Measurements from ENCODE around the gene UGT1A6. TPM values are rescaled to one million over a fixed set of nuclear protein-coding genes. Genes with fewer than 3 reads are reported as not detected.

Gene UGT1A6
- total RNA-seq, 2 experiments from 2014 or later = not detected

DNA sequence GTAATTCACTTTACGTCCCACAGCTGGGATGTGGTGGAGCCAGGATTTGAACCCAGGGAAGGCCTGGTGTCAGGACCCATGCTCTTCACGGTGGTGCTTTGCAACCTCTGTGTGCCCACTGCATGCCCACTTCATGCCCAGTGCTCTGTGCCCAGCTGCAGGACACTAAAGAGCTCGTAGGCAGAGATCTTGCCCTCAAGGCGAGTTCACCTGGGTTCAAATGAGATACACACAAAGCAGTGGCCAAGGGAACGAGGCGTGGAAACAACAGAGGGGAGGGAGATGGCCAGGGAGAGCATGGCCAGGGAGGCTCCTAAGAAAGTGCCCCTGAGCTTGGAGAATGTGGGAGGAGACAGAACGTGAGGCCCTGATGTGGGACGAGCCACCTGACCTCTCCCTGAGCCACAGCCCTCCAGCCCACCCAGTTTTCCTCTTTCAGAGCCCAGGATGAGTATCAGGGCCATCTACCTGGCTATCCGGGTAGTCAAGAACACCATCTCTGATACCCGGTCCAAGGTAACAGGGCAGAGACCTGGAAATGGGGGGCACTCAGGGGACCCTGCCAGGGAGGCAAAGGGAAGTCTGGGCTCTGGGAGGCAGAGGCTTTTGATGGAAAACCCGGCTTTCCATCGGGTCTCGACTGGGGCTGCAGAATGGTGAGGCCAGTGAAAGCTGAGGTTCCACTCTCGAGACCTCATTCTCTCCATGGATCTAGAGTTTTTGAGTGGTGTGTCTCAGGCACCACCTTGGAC is 105.8 kb downstream of the UGT1A6 start:
- POLR2A ChIA-PET = no interaction called here
- CTCF ChIA-PET = no interaction called here

DNA sequence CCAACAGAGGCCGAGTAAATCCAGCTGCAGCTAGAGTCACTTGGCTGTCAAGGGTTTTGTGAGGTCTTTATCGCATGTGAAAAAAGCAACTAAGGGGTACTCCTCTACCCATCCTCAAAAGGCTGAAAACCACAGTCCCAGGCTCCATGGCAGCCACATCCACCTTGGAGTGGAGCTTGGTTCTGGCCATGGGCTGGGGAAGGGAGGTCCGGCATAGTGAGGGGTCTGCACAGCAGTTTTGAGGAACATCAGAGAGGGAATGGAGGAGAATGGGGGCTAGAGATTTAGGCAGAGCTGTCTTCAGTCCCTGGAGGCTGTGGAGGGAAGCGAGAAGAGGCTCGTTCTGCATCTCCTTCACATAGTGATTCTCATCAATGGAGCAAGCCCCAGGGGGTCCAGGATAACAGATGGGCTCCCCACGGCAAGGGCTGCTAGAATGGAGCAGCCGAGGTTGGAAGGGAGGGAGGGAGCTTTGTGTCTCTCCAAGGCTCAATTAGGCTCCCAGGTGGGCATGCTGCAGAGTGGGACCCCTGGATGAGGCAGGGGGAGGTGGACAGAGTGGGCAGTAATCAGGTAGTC is 106.5 kb downstream of the UGT1A6 start:
- ChIA-PET POLR2A (no interaction called here), CTCF (no interaction called here)

DNA sequence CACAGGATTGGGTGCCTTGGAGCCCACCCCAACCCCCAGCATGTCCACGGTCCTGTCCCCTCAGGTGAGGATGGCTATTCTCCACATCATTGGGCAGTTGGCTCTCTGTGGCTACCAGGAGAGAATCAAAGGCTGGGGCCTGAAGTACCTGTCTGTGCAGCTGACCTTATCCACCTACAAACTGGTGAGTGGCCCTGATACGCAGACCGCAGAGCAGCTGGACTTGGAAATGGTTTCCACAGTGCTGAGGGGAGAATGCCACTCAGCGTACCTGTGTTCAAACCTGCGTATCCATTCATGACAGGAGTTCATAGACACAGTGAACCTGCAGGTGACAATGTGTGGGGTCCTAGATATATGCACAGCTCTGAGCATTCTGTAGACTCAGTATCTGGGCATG is 107.0 kb downstream of the UGT1A6 start:
- ChIA-PET POLR2A (no interaction called here), CTCF (no interaction called here)

GRCh38 chr2:233800208-233800607 is 107.5 kb downstream of the UGT1A6 start:
- ChIA-PET POLR2A (no interaction called here), CTCF (no interaction called here)

DNA sequence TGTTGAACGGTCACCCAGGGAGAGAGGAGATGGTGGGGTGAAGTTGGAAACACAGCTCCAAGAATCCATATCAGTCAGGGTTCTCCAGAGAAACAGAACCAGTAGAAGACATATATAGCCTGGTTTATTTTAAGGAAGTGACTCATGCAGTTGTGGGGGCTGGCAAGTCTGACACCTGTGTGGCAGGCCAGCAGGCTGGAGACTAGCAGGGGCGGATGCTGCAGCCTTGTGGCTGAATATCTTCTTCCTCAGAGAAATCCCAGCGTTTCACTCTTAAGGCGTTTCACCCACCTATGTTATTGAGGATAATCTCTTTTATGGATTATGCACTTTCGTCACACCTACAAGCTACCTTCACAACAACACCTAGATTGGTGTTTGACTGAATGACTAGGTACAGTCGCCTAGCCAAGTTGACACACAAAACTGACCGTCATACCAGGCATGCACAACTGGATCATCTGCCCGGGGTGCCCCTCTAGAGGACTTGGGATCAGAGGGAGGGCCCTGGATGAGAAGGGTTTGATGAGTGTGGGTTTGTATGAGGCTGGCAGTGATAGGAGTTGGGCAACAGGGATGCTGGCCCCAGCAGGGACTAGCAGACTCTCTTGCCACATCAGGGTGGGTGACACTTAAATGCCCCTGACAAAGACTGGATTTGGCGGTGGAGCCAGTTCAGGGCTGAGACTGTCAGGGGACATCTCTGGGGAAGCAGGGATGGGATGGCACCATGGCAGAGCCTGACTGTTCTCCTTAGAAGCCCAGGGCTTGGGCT is 108.9 kb downstream of the UGT1A6 start:
- ChIA-PET CTCF (no interaction called here), POLR2A (interaction anchor here (0.7 kb wide), 1 partner anchor 95 kb away, joined by 3 read pairs; no protein-coding TSS in a partner anchor)

GRCh38 chr2:233802132-233802815 is 109.6 kb downstream of the UGT1A6 start:
- ChIA-PET CTCF (no interaction called here), POLR2A (interaction anchor here (0.7 kb wide), 1 partner anchor 95 kb away, joined by 3 read pairs; no protein-coding TSS in a partner anchor)

- POLR2A ChIA-PET = no interaction called here
- CTCF ChIA-PET = no interaction called here
These were observed 110.7 kb downstream of the UGT1A6 start for GRCh38 chr2:233803292-233803911.

GRCh38 chr2:233803994-233804393 is 111.3 kb downstream of the UGT1A6 start:
- ChIA-PET POLR2A (no interaction called here), CTCF (no interaction called here)

GRCh38 chr2:233807215-233807865 is 114.7 kb downstream of the UGT1A6 start:
- ChIA-PET CTCF (no interaction called here), POLR2A (no interaction called here)

- CTCF ChIA-PET = no interaction called here
- POLR2A ChIA-PET = no interaction called here
These were observed 115.6 kb downstream of the UGT1A6 start for GRCh38 chr2:233807966-233808935.

DNA sequence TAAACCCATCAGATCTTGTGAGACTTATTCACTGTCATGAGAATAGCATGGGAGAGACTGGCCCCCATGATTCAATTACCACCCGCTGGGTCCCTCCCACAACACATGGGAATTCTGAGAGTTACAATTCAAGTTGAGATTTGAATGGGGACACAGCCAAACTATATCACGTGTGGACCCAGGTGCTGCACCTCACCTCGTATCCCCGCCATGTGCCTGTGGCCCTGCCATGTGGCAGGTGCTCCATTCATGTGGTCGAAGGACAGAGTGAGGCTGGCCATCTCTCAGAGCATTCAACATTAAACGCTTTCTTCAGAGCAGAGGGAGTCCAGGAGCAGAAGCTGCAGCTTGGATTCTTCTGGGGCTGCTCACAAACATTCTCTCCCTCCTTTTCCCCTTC is 117.7 kb downstream of the UGT1A6 start:
- CTCF ChIA-PET = no interaction called here
- POLR2A ChIA-PET = no interaction called here

- POLR2A ChIA-PET = no interaction called here
- CTCF ChIA-PET = no interaction called here
These were observed 118.4 kb downstream of the UGT1A6 start for GRCh38 chr2:233811087-233811486.

DNA sequence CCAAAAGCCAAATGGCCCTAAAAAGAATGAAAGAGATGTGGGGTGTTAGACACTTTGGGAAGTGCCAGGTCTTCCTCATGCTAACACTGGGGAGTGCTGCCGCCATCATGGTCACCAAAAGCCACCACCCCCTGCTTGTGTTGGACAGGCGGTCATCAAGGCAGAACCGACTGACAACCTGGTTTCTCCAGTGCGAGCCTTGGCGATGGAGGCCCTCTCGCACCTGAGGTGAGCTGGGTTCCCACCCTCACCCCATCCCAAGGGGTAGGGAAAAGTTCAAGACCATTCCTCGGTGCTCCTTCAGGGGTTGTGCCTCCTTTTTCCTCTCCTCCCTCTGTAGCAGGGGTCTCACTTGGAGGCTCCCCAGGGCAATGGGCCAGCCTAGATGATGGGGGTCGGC is 119.0 kb downstream of the UGT1A6 start:
- CTCF ChIA-PET = no interaction called here
- POLR2A ChIA-PET = no interaction called here

DNA sequence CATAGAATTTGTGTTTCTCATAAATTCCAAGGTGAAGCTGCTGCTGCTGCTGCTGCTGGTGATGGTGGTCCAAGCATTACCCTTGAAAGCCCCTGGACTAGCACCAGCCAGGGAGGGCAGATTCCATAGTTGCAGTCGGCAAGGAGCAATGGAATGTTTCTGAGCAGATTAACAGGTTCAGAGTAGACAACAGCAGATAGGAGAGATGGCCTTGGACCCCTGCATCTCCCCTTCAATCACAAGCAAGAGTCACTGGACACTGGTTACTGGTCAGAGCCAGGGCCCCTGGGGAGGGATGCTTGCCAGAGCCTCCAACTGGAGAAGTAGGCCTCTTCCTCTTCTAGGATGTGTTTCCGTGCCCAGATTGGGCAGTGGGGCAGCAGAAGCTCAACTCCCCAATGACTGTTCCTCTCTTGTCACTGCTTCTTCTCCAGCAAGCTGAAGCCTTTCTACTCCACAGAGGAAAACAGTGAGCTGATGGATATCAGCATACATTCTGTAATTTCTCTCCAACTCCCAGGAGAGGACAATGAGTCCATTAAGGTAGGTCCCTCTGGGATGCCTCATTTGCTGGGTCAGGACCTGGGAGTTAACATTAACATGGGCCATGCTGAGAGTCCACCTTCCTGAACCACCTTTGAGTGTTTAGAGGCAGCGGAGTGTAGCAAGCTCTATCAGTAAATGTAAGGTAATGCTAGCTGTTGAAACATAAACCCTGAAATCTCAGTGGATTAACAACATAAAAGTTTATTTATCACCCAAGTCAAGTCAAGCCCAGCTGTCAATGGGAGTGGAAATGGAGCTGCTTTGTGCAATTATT is 120.8 kb downstream of the UGT1A6 start:
- POLR2A ChIA-PET = no interaction called here
- CTCF ChIA-PET = no interaction called here

GRCh38 chr2:233814056-233814835 is 121.6 kb downstream of the UGT1A6 start:
- CTCF ChIA-PET = no interaction called here
- POLR2A ChIA-PET = no interaction called here

DNA sequence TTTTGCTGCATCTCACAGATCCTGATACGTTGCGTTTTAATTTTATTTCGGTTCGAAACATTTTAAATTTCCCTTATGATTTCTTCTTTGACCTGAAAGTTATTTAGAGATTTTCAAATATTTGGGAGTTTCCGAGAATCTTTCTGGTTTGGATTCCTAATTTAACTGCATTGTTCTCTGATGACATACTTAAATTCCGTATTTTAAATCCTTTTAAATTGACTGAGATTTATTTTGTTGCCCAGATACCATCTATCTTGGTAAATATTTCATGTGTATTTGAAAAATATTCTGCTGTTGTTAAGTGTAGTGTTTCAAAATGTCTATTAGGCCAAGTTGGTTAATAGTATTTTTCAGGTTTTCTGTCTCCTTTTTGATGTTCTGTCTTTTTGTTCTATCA is 123.2 kb downstream of the UGT1A6 start:
- ChIA-PET CTCF (no interaction called here), POLR2A (no interaction called here)

GRCh38 chr2:233816334-233816733 is 123.6 kb downstream of the UGT1A6 start:
- CTCF ChIA-PET = no interaction called here
- POLR2A ChIA-PET = no interaction called here

All from activated CD8-positive, alpha-beta memory T cell treated with anti-CD3 and anti-CD28 coated beads for 36 hours (primary cell).